GM20431 (cell line): Measurements from ENCODE around the gene PRODH2.
"Not testable (repeated sequence)": the region's sequence is repeated elsewhere in the genome, so short reads cannot be mapped to it uniquely, and the experiment has no call there.

ENCODE experiments used
- in situ Hi-C: fragments of 300-500 bp; cut with MseI, MboI; formaldehyde crosslinking; loops from one replicate; pipeline ENCODE4 v1.15.0; 2020; ENCODE audit warnings: low sequenced_read_pairs; ENCODE audit not compliant: unreplicated experiment

Gene PRODH2

GRCh38 chr19:35805526-35806102 is 7.0 kb downstream of the PRODH2 start:
- in situ Hi-C loops = no loop called here

- in situ Hi-C loops = no loop called here
Measured at GRCh38 chr19:35801828-35802227, 10.8 kb downstream of the PRODH2 start.

GRCh38 chr19:35797663-35798062 is 15.0 kb downstream of the PRODH2 start:
- in situ Hi-C loops = no loop called here

GRCh38 chr19:35796645-35797542 is 15.8 kb downstream of the PRODH2 start:
- in situ Hi-C loops = no loop called here

- in situ Hi-C loops = not testable (repeated sequence)
Measured at GRCh38 chr19:35795564-35795963, 17.1 kb downstream of the PRODH2 start.

- in situ Hi-C loops = no loop called here
Measured at GRCh38 chr19:35793381-35794165, 19.1 kb downstream of the PRODH2 start.

GRCh38 chr19:35792888-35793287 is 19.8 kb downstream of the PRODH2 start:
- in situ Hi-C loops = no loop called here

- in situ Hi-C loops = no loop called here
Measured at GRCh38 chr19:35792312-35792711, 20.3 kb downstream of the PRODH2 start.

- in situ Hi-C loops = no loop called here
Measured at GRCh38 chr19:35791814-35792279, 20.8 kb downstream of the PRODH2 start.

GRCh38 chr19:35790981-35791813 is 21.4 kb downstream of the PRODH2 start:
- in situ Hi-C loops = no loop called here

GRCh38 chr19:35789978-35790944 is 22.4 kb downstream of the PRODH2 start:
- in situ Hi-C loops = no loop called here

- in situ Hi-C loops = no loop called here
Measured at GRCh38 chr19:35789195-35789977, 23.3 kb downstream of the PRODH2 start.

- in situ Hi-C loops = no loop called here
Measured at GRCh38 chr19:35788205-35788960, 24.3 kb downstream of the PRODH2 start.

GRCh38 chr19:35787227-35787799 is 25.3 kb downstream of the PRODH2 start:
- in situ Hi-C loops = no loop called here

- in situ Hi-C loops = no loop called here
Measured at GRCh38 chr19:35786299-35787160, 26.1 kb downstream of the PRODH2 start.

GRCh38 chr19:35785339-35785627 is 27.4 kb downstream of the PRODH2 start:
- in situ Hi-C loops = no loop called here
